HepG2 (cell line): ENCODE data around the gene ASCL3.
"Not testable (repeated sequence)": the region's sequence is repeated elsewhere in the genome, so short reads cannot be mapped to it uniquely, and the experiment has no call there.

Experiments
- BHLHE40 ChIP-seq: IDR thresholded peaks from 2 replicates; pipeline ENCODE4 v1.6.1; 2011; ENCODE audit warnings: low read length, improper control_type of control experiment
- EP300 ChIP-seq, 3 experiments: sonication (generic) in 1 of 3; formaldehyde crosslinking in 1 of 3; IDR thresholded peaks; 2 replicates each; pipeline versions ENCODE4 v1.5.1 to v1.6.1; 2011 to 2020; ENCODE audit warnings: low read depth in 2 of 3, low read length in 2 of 3, borderline replicate concordance in 1 of 3, improper control_type of control experiment in 1 of 3, mild to moderate bottlenecking in 1 of 3, missing genetic modification reagents in 1 of 3, moderate library complexity in 1 of 3
- HDAC2 ChIP-seq: sonication (generic); formaldehyde crosslinking; IDR thresholded peaks from 2 replicates; pipeline ENCODE4 v1.4.0; 2020; ENCODE audit warnings: missing genetic modification reagents
- HNRNPH1 ChIP-seq: fragments of 200-400 bp; formaldehyde crosslinking; optimal IDR thresholded peaks from 2 replicates; pipeline ENCODE3; 2017; ENCODE audit warnings: mild to moderate bottlenecking, low read depth, low read length
- RFX5 ChIP-seq: IDR thresholded peaks from 2 replicates; pipeline ENCODE4 v1.6.1; 2011; ENCODE audit warnings: low read depth, low read length, improper control_type of control experiment
- RXRA ChIP-seq: sonication (generic); formaldehyde crosslinking; IDR thresholded peaks from 2 replicates; pipeline ENCODE4 v1.5.1; 2020; ENCODE audit warnings: missing genetic modification reagents
- ZNF282 ChIP-seq: fragments of 450-650 bp; IDR thresholded peaks from 2 replicates; pipeline ENCODE4 v1.6.1; 2018; ENCODE audit not compliant: partially characterized antibody
- ZNF562 ChIP-seq: sonication (generic); formaldehyde crosslinking; IDR thresholded peaks from 2 replicates; pipeline ENCODE4 v1.8.0; 2022; ENCODE audit warnings: missing genetic modification reagents, borderline replicate concordance
- ZNF567 ChIP-seq: sonication (generic); formaldehyde crosslinking; IDR thresholded peaks from 2 replicates; pipeline ENCODE4 v1.8.1; 2023; ENCODE audit warnings: mild to moderate bottlenecking, missing genetic modification reagents, borderline replicate concordance
- ZNF776 ChIP-seq: sonication (generic); formaldehyde crosslinking; IDR thresholded peaks from 2 replicates; pipeline ENCODE4 v1.4.0; 2020; ENCODE audit warnings: mild to moderate bottlenecking, missing genetic modification reagents
- TF ChIP-seq, protein P1 (sequence below): sonication (generic); formaldehyde crosslinking; IDR thresholded peaks from 2 replicates; pipeline ENCODE4 v1.4.0; 2020; ENCODE audit warnings: mild to moderate bottlenecking, missing genetic modification reagents
- TF ChIP-seq, protein P2 (sequence below): sonication (generic); formaldehyde crosslinking; IDR thresholded peaks from 2 replicates; pipeline ENCODE4 v1.8.0; 2022; ENCODE audit warnings: mild to moderate bottlenecking, missing genetic modification reagents, moderate library complexity
- TF ChIP-seq, protein P3 (sequence below): sonication (generic); formaldehyde crosslinking; IDR thresholded peaks from 2 replicates; pipeline ENCODE4 v1.5.0; 2020; ENCODE audit warnings: mild to moderate bottlenecking, missing genetic modification reagents, moderate library complexity
- TF ChIP-seq, protein P4 (sequence below): sonication (generic); formaldehyde crosslinking; IDR thresholded peaks from 2 replicates; pipeline ENCODE4 v1.4.0; 2020; ENCODE audit warnings: missing genetic modification reagents

DNA sequence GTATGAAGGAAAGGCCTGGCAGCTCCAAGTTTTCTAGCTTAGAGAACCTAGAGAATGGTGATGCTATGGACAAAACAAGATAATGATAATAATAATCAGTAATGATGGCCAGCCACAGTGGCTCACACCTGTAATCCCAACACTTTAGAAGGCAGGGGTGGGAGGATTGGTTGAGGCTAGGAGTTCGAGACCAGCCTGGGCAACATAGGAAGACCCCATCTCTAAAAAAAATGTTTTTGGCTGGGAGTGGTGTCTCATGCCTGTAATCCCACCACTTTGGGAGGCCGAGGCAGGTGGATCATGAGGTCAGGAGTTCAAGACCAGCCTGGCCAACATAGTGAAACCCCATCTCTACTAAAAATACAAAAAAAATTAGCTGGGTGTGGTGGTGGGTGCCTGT, 7.0 kb downstream of the ASCL3 start:
- TF ChIP-seq, protein P1, sequence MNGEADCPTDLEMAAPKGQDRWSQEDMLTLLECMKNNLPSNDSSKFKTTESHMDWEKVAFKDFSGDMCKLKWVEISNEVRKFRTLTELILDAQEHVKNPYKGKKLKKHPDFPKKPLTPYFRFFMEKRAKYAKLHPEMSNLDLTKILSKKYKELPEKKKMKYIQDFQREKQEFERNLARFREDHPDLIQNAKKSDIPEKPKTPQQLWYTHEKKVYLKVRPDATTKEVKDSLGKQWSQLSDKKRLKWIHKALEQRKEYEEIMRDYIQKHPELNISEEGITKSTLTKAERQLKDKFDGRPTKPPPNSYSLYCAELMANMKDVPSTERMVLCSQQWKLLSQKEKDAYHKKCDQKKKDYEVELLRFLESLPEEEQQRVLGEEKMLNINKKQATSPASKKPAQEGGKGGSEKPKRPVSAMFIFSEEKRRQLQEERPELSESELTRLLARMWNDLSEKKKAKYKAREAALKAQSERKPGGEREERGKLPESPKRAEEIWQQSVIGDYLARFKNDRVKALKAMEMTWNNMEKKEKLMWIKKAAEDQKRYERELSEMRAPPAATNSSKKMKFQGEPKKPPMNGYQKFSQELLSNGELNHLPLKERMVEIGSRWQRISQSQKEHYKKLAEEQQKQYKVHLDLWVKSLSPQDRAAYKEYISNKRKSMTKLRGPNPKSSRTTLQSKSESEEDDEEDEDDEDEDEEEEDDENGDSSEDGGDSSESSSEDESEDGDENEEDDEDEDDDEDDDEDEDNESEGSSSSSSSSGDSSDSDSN (CRISPR knock-in tag): not testable (repeated sequence)
- TF ChIP-seq HNRNPH1; ZNF567 (CRISPR knock-in tag); EP300 (IDR thresholded peaks at IDR 0.05; ENCODE audit: low read depth in 2 of 2, low read length in 2 of 2); EP300 (CRISPR knock-in tag; IDR thresholded peaks at IDR 0.05; ENCODE audit: borderline replicate concordance); HDAC2 (CRISPR knock-in tag); BHLHE40; RFX5; ZNF282; ZNF562 (CRISPR knock-in tag); RXRA; ZNF776 (CRISPR knock-in tag): not testable (repeated sequence)
- TF ChIP-seq, protein P2, sequence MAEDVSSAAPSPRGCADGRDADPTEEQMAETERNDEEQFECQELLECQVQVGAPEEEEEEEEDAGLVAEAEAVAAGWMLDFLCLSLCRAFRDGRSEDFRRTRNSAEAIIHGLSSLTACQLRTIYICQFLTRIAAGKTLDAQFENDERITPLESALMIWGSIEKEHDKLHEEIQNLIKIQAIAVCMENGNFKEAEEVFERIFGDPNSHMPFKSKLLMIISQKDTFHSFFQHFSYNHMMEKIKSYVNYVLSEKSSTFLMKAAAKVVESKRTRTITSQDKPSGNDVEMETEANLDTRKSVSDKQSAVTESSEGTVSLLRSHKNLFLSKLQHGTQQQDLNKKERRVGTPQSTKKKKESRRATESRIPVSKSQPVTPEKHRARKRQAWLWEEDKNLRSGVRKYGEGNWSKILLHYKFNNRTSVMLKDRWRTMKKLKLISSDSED (CRISPR knock-in tag): not testable (repeated sequence)
- TF ChIP-seq, protein P3, sequence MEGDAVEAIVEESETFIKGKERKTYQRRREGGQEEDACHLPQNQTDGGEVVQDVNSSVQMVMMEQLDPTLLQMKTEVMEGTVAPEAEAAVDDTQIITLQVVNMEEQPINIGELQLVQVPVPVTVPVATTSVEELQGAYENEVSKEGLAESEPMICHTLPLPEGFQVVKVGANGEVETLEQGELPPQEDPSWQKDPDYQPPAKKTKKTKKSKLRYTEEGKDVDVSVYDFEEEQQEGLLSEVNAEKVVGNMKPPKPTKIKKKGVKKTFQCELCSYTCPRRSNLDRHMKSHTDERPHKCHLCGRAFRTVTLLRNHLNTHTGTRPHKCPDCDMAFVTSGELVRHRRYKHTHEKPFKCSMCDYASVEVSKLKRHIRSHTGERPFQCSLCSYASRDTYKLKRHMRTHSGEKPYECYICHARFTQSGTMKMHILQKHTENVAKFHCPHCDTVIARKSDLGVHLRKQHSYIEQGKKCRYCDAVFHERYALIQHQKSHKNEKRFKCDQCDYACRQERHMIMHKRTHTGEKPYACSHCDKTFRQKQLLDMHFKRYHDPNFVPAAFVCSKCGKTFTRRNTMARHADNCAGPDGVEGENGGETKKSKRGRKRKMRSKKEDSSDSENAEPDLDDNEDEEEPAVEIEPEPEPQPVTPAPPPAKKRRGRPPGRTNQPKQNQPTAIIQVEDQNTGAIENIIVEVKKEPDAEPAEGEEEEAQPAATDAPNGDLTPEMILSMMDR (CRISPR knock-in tag): not testable (repeated sequence)
- TF ChIP-seq, protein P4, sequence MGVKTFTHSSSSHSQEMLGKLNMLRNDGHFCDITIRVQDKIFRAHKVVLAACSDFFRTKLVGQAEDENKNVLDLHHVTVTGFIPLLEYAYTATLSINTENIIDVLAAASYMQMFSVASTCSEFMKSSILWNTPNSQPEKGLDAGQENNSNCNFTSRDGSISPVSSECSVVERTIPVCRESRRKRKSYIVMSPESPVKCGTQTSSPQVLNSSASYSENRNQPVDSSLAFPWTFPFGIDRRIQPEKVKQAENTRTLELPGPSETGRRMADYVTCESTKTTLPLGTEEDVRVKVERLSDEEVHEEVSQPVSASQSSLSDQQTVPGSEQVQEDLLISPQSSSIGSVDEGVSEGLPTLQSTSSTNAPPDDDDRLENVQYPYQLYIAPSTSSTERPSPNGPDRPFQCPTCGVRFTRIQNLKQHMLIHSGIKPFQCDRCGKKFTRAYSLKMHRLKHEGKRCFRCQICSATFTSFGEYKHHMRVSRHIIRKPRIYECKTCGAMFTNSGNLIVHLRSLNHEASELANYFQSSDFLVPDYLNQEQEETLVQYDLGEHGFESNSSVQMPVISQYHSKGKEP: not testable (repeated sequence)
